ENCODE measurements around the gene LARP1B.

GRCh38 chr4:128234836-128235235 lies 173.7 kb downstream of the LARP1B start:
- TF ChIP-seq CTCF (IDR thresholded peaks at IDR 0.05 in 2 of 3, conservative IDR thresholded peaks at IDR 0.05 in 1 of 3; ENCODE audit: borderline replicate concordance in 1 of 3, insufficient read depth in 1 of 3, low read depth in 2 of 3, low read length in 2 of 3) (no peak), POLR2AphosphoS5 (IDR thresholded peaks at IDR 0.05; ENCODE audit: low read depth, low read length) (no peak), REST (IDR thresholded peaks at IDR 0.05; ENCODE audit: low read depth) (no peak), TCF7L2 (IDR thresholded peaks at IDR 0.05; ENCODE audit: borderline replicate concordance, extremely low read depth, insufficient read depth, insufficient read length) (no peak), EZH2 (IDR thresholded peaks at IDR 0.05) (no peak)
